Mucosa of stomach (tissue), 1 donor: ENCODE measurements around the gene CMC4.

Experiments used
- H3K27me3 ChIP-seq: one replicate; pipeline ENCODE4 v1.7.0; 2013; ENCODE audit warnings: mild to moderate bottlenecking, low read length; ENCODE audit not compliant: control insufficient read depth, insufficient read depth
- H3K36me3 ChIP-seq: one replicate; pipeline ENCODE4 v1.7.0; 2013; ENCODE audit warnings: low read length; ENCODE audit not compliant: control insufficient read depth, insufficient read depth
- H3K4me1 ChIP-seq: one replicate; pipeline ENCODE4 v1.7.0; 2013; ENCODE audit warnings: mild to moderate bottlenecking, low read length; ENCODE audit not compliant: control insufficient read depth, insufficient read depth
- H3K4me3 ChIP-seq: one replicate; pipeline ENCODE4 v1.7.0; 2013; ENCODE audit warnings: low read length
- H3K9ac ChIP-seq: one replicate; pipeline ENCODE4 v1.7.0; 2013; ENCODE audit warnings: mild to moderate bottlenecking, low read length, moderate library complexity
- H3K9me3 ChIP-seq: one replicate; pipeline ENCODE4 v1.7.0; 2013; ENCODE audit warnings: mild to moderate bottlenecking, low read length, moderate library complexity; ENCODE audit not compliant: control insufficient read depth
- donor health status: Pancreatic carcinoma.

CMC4 gene

DNA sequence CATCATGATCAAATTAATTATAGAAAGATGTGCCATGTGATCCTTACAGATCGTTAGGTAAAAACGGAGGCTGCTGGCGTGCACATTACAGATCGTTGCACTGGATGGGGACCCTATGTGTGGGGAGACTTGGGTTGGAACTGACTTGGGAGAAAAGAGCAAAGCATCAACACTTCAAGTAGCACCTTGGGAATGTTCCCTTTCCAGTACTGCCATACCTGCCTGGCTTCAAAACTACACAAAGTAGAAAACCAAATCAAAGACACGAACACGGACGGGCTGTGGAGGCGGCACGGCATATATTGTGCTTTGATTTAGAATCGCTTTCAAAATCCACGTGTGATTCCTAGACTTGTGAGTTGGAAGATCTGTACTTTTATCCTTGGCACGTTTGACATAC, 898 bp downstream of the CMC4 start:
- Histone ChIP-seq H3K9me3 (no peaks in the 10 kb centered on the region), H3K4me1 (no peaks in the 10 kb centered on the region), H3K9ac (peak overlapping the region; percentile 80), H3K27me3 (no peaks in the 10 kb centered on the region), H3K36me3 (no peaks in the 10 kb centered on the region), H3K4me3 (peak overlapping the region; percentile 41)

- H3K27me3 ChIP-seq: no peaks in the 10 kb centered on the region
- H3K9ac ChIP-seq: no peak overlapping the region
- peak overlapping the region; percentile 41 for H3K4me3 ChIP-seq
- H3K36me3 ChIP-seq: no peaks in the 10 kb centered on the region
- no peaks in the 10 kb centered on the region for H3K4me1 ChIP-seq
- no peaks in the 10 kb centered on the region for H3K9me3 ChIP-seq
These were observed 1.5 kb downstream of the CMC4 start for GRCh38 chrX:155069414-155069813.

DNA sequence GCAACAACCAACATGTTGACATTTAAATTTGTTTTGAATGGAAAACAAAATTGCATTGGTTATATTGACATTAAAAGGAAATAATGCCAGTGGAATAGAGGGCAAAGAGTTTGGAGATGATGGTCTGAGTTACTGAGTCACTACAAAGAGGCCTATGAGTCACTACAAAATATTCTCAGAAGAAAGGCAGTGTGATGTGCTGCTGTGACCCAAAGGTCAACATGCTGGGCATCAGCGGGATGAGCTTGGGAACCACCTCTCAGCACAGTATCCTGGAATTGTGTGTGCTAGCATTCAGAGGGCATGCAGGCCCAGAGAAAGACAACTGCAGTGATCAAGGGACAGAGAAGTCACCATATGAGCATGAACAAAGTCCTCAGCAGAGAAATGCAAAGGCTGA, 2.8 kb downstream of the CMC4 start:
- Histone ChIP-seq H3K4me3 (no peak overlapping the region), H3K9ac (no peak overlapping the region), H3K4me1 (no peaks in the 10 kb centered on the region), H3K36me3 (no peaks in the 10 kb centered on the region), H3K9me3 (no peaks in the 10 kb centered on the region), H3K27me3 (no peaks in the 10 kb centered on the region)

DNA sequence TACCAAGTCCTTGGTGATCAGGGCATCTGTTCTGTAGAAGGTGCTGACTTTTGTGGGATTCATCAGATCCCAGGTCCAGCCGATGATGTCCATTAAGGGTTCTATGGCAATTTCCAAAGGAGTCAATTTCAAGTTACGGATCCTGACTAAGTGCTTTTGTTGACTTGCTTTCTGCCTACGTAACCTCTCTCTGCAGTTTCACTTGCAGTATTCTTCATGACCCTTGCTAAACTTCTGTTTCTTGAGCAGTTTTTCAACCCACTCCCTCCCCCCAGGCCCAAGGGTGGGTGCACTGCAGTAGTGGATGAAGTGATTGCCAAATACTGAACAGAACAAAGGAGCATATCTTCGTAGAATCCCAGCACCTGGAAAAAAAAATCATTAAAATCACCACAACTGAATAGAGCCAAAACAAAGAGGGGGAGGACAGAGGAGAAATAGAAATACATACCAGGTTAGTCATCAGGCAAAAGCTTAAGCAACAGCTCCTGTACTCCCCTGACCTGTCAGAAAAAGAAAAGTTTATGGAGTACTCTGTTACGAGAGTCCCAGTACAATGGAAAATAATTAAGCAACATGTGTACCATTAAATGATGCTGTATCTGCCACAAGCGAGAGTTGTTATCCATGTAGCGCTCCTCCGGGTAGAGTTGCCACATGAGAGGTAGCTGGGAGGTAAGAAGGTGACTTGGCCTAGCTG, 5.8 kb downstream of the CMC4 start:
- H3K9me3 ChIP-seq: no peaks in the 10 kb centered on the region
- H3K9ac ChIP-seq: no peak overlapping the region
- no peaks in the 10 kb centered on the region for H3K36me3 ChIP-seq
- no peaks in the 10 kb centered on the region for H3K27me3 ChIP-seq
- H3K4me3 ChIP-seq: no peak overlapping the region
- H3K4me1 ChIP-seq: no peaks in the 10 kb centered on the region

DNA sequence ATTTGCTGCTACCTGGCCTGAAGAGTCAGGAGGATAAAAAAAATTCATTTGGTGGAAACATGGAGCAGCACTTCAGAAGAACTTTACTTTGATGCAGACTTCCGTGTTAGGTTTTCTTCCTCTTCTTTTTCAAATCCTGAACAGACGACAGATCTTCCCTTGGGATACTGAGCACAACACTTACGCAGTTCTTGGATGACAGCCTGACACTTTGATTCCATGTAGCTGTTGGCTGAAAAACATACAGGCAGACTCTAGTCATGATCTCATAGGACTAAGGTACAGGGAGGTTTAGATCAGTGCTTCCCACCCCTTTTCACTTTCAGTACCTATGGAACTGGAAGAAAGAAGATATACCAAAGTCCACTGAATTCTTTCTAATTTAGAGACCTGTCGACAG, 9.2 kb downstream of the CMC4 start:
- H3K27me3 ChIP-seq: no peaks in the 10 kb centered on the region
- H3K4me1 ChIP-seq: peaks cover 3% of the 10 kb centered on the region
- H3K9ac ChIP-seq: no peak overlapping the region
- no peaks in the 10 kb centered on the region for H3K9me3 ChIP-seq
- no peaks in the 10 kb centered on the region for H3K36me3 ChIP-seq
- H3K4me3 ChIP-seq: no peak overlapping the region

GRCh38 chrX:155056877-155057792, 13.8 kb downstream of the CMC4 start:
- Histone ChIP-seq H3K9me3 (no peaks in the 10 kb centered on the region), H3K36me3 (no peaks in the 10 kb centered on the region), H3K4me3 (no peak overlapping the region), H3K4me1 (peaks cover 5% of the 10 kb centered on the region), H3K27me3 (no peaks in the 10 kb centered on the region), H3K9ac (no peak overlapping the region)

DNA sequence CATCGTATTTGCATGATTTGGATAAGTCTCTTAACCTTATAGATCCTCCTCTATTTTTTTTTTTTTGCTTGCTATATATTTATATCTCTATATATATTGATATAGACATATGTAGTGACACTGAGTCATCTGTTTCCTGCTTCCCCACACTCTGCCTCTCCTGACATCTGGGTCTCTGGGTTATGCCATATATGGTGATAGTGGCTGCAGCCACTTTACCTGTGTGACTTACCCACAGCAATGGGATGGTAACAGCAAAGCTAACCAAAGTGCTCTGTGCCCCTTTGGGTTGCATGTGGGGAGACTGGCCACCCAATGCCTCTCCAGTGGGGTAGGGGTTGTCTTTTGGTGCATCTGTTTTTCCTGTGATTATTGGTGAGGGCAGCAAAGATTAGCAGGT, 14.5 kb downstream of the CMC4 start:
- Histone ChIP-seq H3K4me1 (peaks cover 5% of the 10 kb centered on the region), H3K27me3 (no peaks in the 10 kb centered on the region), H3K9me3 (no peaks in the 10 kb centered on the region), H3K9ac (no peak overlapping the region), H3K4me3 (no peak overlapping the region), H3K36me3 (no peaks in the 10 kb centered on the region)

DNA sequence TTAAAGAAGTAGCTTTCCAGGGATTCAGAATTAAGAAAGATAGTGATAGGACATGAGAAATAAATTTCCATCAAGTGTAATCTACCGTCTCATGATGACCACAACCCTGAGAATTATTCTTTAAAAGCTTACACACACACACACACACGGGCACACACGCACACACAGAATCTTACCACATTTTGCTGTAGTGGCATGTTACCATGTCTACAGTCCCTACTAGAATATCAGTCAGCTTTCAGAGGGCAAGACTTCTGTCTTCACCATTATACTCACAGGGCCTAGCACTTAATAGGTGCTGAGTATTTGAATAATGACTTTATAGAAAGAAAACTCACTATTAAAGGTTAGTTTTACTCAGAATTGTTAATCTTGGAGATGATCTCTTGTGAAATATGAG, 15.4 kb downstream of the CMC4 start:
- Histone ChIP-seq H3K4me1 (peaks cover 5% of the 10 kb centered on the region), H3K36me3 (no peaks in the 10 kb centered on the region), H3K9ac (no peak overlapping the region), H3K4me3 (no peak overlapping the region), H3K27me3 (no peaks in the 10 kb centered on the region), H3K9me3 (no peaks in the 10 kb centered on the region)

GRCh38 chrX:155054255-155054654, 16.7 kb downstream of the CMC4 start:
- Histone ChIP-seq H3K36me3 (no peaks in the 10 kb centered on the region), H3K27me3 (no peaks in the 10 kb centered on the region), H3K9me3 (no peaks in the 10 kb centered on the region), H3K9ac (no peak overlapping the region), H3K4me1 (peaks cover 5% of the 10 kb centered on the region), H3K4me3 (no peak overlapping the region)

DNA sequence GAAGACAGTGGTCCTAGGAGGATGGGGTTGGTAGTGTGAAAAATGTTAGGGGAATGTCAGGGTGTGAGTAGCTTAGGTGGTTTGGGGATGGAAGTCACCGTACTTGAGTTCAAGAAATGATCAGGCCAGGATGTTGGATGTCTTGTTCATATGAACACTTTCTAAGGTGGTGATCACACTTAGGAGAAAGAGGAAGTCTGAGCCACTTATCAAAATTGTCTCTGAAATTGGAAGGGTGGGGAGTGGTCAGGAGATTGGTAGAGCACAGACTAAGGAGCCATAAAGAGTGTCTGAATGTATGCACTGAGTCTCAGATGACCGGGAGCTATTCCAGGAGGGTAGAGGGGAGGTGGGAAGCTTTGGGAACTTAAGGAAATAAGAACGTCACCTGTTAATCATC, 17.3 kb downstream of the CMC4 start:
- H3K4me1 ChIP-seq: peaks cover 5% of the 10 kb centered on the region
- no peaks in the 10 kb centered on the region for H3K36me3 ChIP-seq
- H3K9me3 ChIP-seq: no peaks in the 10 kb centered on the region
- no peak overlapping the region for H3K4me3 ChIP-seq
- no peak overlapping the region for H3K9ac ChIP-seq
- no peaks in the 10 kb centered on the region for H3K27me3 ChIP-seq

GRCh38 chrX:155052738-155053498, 18.0 kb downstream of the CMC4 start:
- Histone ChIP-seq H3K4me3 (no peak overlapping the region), H3K27me3 (no peaks in the 10 kb centered on the region), H3K36me3 (no peaks in the 10 kb centered on the region), H3K9ac (no peak overlapping the region), H3K9me3 (no peaks in the 10 kb centered on the region), H3K4me1 (peaks cover 5% of the 10 kb centered on the region)
